ENCODE results near the gene RASAL2.
A peak's percentile ranks its signal among the peaks of the same experiment; 100 is the strongest.
"Not testable (repeated sequence)": the region's sequence is repeated elsewhere in the genome, so short reads cannot be mapped to it uniquely, and the experiment has no call there.

Gene RASAL2

DNA sequence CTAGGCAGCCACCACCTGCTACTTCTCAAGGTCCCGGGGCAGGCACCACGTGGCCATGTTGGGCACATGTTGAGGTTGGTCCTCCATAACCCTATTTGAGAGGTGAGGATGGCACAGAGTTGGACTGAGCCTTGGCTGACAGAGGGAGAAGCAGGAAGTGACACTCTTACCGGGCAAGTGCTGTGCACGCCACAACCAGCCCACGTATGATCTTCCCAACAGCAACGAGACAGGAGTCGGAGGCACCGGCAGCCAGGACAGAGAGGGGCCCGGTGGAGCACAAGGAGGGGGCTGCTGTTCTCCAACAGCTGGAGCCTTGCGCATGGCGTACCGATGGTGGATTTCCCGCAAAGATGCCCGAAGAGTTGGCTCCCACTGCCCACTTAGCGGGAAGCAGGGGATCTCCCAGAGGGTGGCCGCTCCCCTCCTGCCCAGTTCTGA is 399.4 kb downstream of the RASAL2 start:
- DNase-seq (ENCODE audit: low spot score), result no peak

DNA sequence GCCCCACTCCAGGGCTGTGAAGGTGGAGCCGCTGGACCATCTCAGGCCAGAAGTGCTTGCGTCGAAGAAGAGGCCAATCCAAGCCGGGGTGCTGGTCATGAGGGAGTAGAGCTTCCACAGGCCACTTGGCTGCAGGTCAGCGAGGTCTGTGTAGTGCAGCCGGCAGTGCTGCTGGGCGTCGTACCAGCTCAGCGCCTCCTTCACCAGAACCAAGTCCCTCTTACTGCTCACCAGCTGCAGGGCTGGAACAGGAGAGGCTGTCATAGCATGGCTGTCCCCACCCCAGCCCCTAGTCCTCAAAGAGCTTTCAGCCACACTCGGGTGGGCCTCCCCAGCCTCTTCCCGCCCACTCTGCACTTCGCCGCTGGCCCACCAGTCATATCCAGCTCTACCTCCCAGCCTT is 400.7 kb downstream of the RASAL2 start:
- DNase-seq (ENCODE audit: low spot score), result no peak

DNA sequence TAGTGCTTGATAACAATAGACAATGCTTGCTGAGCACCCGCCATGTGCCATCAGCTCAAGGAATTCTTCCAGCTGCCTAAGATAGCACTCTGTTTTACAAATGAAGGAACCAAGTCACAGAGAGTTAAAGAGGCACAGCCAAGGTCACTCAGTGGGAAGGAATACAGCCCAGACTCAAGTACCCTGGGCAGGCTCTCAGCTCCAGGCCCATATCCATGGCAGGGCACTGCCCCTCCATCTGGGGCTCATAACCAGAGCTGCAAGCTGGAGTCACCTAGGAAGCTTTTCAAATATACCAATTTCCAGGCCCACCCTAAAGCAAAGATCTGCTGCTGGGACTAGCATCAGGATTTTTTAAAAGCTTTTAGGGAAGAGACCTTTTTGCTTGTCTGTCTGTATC is 401.3 kb downstream of the RASAL2 start:
- no peak for DNase-seq (ENCODE audit: low spot score)

DNA sequence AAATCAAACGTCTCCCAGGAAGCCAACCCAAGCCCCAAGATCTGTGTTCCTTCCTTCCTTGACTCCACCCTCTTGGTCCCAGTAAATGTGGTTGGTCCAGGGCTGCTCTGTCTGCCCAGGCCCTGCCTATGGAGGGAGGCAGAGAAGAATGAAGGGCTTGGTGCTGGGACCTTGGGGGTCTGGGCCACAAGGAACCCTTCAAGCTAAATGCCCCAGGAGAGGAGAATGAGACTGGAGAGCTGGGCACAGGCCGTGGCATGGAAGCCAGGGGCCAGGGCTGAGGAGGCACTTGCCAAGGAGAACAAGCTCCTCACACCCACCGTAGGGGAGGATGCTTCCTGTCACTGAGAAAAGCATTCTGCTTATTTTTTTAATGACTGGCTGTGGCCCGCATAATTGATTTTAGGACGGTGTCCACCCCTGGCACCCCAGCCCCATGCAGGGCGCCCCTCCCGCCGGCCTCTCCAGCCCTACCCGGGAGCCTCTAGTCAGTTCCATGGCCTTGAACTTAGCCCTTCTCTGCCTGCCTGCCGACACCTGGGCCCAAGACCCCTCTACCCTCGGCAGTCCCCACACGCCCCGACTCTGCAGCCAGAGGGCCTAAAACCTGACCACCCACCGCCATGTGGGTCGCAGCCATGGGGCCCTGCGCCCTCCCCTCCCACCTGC is 402.0 kb downstream of the RASAL2 start:
- no peak for DNase-seq (ENCODE audit: low spot score)

DNA sequence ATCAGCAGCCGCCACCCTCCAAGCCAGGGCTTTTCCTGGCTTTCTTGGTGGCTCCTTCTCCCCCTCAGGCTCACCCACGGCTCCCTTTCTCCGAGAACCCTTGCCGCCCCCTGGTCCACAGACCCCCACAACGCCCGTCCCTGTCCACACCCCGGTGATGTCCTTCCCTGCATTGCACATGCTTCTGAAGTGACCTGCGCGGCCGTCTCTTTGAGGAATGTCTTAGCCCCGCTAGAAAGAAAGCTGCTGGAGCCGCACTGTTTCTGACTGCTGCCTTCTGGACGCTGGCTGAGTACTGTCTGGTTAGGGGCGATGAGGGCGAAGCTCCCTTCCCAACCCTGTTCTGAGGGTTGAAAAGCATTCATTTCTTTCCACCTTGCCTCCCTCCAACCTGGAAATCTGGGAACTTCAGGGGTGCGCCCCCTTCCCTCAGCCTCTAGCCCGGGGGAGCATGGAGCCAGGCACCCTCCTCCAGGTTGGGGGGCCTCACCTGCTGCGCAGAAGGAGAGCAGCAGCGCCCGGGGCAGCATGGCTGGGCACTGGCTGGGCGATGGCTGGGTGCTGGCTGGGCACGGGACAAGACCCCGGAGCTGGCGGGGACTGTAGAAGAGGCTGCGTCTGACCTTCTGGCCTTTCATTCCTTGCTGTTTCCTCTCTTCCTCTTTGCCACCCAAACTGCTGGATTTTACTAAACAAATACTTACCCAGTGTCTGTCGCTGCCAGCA is 402.7 kb downstream of the RASAL2 start, which contains the start of gene CLEC20A:
CLEC20A (minus strand) TSS at position 555 of the 726 bp plus-strand sequence; CDS start at position 530, 25 bp downstream.
- DNase-seq (ENCODE audit: low spot score), result no peak

DNA sequence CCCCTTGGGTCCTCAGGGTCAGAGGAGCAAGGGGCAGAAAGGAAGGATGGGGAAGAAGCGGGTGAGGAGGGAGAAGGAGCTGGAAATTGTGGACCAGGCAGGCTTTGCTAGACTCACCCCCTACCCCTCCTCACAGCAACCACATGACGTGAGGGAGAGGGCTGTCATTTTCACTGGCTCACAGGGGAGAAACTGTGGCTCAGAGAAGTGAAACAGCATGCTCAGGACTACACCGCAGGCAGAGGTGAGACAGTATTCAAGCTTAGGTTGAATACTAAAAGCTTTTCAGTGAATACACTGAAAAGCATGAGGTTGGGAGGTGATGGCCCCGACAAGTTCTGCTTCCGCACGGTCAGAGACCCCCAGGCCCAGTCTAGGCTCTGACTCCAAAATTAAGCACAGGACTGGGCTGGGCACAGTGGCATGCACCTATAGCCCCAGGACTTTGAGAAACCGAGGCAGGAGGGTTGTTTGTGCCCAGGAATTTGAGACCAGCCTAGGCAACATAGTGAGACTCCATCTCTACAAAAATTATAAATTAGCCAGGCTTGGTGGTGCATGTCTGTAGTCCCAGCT is 404.1 kb downstream of the RASAL2 start:
- no peak for DNase-seq (ENCODE audit: low spot score)

DNA sequence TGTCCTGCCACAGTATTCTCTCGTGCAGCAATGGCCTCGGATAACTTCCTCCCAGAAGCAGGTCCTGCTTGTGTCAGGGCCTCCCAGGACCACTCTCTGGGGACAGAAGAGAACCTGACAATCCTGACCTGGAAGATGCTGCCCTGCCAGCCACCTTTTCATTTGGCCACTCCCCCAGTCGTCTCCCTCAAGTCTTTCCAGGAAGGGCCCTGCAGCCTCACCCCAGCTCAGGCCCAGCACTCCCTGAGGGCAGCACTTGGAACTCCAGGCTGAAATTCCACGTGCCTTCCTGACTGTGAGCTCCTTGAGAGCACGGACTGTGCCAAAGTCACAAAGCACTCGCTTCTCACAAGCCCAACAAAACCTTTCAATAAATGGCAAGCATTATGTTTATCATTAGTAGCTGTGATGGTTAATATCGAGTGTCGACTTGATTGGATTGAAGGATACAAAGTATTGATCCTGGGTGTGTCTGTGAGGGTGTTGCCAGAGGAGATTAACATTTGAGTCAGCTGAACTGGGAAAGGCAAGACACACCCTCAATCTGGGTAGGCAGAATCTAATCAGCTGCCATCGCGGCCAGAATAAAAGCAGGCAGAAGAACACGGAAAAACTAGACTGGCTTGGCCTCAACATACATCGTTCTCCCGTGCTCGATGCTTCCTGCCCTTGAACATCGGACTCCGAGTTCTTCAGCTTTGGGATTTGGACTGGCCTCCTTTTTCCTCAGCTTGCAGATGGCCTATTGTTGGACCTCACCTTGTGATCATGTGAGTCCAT is 405.2 kb downstream of the RASAL2 start:
- DNase-seq (ENCODE audit: low spot score), result no peak

DNA sequence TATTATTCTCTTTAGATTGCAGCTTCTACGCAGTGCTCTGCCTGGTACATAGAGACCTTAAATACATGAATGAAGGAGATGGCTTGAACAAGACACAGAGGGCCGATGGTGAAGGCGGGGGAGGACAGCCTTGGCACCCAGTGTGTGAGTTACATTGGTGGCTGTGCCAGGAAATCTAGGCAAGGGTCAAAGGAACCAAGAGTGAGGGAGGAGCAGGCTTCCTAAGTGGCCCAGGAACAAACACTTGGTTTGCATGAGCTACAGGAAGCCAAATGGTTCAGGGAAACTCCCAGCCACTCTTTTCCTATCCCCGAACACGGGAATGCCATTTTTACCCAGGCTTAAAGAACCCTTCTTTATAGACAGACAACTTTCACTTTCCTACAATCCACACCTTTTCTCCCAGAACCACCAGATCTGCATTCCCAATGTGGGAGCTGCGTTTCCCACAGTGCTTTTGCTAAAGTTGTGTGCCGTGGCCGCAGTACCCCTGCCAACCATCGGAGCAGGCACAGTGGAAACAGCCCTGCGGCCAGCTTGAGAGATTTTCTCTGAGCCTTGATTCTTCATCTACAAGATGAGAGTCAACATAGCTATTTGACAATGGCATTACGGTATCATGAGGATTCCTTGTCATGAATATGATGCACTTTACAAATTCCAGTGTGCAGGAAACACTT is 406.3 kb downstream of the RASAL2 start:
- no peak for DNase-seq (ENCODE audit: low spot score)

DNA sequence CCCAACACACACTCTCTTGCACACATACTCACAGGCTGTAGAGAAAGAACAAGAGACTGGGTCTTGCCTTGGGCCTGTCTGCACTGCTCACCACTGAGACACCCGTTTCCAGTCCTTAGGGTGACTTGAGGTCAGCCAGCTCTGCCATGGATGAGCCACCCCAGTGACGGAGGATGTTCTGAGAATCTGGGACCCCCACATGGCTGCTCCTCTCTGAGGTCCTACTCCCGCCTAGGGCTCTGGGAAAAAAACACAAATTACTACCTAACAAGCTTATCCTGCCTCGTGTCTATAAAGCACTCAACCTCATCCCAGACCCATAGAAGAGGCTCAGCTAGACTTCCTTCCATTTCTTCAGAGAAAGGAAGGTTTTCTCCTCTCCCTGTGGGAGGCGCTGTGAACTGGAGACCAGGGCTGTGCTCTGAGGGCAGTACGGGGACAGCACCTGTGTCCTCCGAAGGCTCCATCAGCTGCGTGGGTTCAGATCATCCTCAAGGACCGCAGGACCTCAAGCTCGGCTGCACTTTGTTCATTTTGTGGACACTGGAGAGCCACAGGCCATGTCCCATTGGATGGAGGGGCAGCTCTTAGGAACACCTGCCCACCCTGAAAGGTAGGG is 407.1 kb downstream of the RASAL2 start:
- no peak for DNase-seq (ENCODE audit: low spot score)

DNA sequence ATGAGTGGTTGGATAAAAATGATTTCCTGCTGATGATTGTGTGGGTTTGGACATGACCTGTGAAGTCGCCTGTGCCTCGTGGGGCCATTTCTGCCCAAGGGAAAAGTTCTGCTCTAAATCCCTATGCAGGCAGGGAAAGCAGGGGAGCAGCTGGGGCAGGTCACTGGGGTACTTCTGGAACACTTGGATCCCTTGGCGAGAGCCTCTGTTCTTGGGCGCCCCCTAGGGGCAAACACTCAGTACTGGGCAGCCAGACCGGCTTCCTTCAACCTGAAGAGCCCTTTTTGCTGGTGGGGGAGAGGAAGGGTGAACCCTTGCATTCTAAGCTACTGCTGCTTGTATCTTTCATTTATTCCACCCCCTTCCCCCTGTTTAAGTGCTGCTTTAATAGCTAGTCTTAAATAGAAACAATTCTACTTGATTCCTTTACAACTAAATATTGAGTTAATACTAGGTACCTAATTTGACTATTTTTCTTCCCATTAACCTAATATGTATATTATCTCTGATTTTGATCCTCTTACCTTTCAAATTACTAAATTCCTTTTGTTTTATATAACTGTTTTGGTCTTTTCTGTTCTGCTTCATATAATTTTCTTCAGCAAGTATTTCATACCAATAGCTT is 407.9 kb downstream of the RASAL2 start:
- peak; percentile 85 for DNase-seq (ENCODE audit: low spot score)

DNA sequence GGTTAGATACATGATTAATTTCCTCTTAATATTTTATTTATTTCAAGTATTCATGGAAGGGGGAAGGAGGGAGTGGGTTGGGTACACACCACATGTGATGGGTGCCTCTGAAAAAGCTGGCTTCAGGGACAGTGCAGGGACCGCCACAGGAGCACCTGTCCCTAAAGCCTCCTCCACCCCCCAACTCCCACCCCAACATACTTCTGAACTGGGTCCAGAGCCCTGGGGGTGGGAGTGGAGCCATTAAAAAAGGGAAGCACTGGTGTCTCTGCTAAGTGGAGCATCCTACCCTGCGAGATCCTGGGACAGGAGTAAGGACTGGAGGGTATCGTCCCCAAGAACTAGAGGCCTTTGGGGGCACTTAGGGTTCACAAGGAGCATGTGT is 408.4 kb downstream of the RASAL2 start:
- no peak for DNase-seq (ENCODE audit: low spot score)

DNA sequence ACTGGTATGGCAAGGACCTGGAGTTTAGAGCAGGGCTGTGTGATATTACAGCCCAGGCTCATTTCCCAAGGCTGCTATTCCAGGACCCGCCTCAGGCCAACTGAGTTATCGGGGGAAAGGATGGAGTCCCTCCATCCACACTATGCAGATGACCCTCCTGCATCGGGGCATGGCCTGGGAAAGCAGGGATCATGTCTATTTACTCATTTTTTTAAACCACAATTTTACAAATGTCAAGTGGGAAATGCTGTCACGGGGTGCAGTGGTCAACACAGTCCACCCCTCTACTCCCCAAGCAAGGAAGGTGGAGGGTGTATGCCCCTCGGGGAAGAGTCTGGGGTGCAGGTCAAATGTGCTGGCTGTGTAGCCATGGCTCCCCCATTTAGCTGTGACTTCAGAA is 409.0 kb downstream of the RASAL2 start:
- DNase-seq (ENCODE audit: low spot score), result no peak

DNA sequence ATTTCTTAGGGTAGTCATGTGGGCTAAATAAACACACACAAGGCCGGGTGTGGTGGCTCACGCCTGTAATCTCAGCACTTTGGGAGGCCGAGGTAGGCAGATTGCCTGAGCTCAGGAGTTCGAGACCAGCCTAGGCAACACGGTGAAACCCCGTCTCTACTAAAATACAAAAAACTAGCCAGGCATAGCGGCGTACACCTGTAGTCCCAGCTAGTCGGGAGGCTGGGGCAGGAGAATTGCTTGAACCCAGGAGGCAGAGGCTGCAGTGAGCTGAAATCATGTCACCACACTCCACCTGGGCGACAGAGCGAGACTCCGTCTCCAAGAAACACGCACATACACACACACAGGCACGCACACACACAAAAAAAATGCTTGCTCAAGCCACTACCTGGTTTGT is 409.4 kb downstream of the RASAL2 start:
- not testable (repeated sequence) for DNase-seq (ENCODE audit: low spot score)

DNA sequence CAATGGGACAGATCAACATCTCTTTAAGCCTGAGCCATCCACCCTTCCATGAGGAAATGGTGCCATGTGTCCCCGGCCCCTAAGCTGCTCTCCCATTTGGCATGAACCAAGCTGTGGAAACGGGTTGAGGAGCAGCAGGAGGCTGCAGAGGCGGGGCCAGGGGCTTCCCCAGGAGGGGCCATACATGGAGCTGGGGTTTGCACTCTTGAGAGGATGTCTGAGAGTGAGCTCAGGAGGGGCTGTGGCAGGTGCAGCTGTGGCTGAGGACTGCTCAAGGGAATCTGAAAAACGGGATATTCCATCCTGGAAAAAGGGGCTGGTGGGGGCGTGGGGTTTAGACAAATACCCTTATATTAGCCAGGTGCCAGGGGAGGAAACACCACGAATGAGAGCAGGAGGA is 409.9 kb downstream of the RASAL2 start:
- DNase-seq (ENCODE audit: low spot score), result no peak

DNA sequence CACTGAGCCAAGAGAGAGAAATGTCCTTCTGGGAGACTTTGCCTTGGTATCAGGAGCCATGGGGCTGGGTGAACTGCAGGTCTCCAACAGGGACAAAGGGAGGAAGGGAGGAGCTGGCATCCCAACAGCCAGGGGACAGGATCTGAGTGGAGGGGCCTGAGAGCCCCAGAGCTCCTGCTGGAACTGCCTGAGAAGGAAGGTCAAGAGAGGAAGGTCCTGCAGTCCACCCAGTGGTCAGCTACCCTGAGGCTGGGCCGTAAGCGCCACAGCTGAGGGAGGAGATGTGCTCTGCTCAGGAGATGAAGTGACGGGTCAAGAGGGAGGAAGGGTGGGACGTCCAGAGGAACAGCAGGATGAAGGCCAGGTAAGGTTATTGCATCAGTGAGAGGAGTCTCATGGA is 410.4 kb downstream of the RASAL2 start:
- DNase-seq (ENCODE audit: low spot score), result no peak

DNA sequence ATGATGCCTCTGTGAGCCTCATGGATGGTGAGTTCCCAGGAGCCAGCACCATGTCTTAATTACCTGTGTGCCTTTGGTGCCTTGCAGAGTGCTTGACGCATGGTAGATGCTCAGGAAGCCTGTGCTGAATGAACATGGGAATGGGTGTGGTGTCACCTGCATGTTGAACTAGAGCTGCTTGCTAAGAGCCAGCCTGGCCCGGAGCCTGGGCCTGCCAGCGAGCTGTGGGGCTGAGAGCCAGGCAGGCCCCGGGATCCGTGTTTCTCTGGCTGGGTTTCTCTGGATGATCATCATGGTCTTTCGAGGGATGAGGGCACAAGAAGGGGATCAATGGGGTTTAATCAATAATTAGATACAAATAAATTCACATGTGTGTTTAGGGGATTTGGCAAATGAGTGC is 412.3 kb downstream of the RASAL2 start:
- DNase-seq (ENCODE audit: low spot score), result no peak

DNA sequence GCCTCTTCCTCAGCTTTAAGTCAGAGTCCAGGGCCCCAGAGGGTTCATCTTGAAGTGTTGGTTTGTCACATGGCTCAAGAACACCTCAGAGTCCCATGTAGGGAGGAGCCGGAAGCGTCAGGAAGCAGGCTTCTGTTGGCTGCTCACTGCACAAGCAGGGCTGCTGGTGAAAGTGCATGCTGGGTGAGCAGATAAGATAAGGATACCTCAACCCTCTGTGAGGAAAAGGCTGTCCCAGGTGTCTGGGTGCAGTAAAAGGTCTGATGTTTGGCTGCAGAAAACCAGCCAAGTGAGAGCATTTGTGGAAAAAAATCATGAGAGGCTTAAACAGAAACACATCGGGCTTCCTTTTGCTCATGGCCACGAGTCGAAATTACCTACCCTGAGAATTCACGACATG is 412.8 kb downstream of the RASAL2 start:
- no peak for DNase-seq (ENCODE audit: low spot score)

DNA sequence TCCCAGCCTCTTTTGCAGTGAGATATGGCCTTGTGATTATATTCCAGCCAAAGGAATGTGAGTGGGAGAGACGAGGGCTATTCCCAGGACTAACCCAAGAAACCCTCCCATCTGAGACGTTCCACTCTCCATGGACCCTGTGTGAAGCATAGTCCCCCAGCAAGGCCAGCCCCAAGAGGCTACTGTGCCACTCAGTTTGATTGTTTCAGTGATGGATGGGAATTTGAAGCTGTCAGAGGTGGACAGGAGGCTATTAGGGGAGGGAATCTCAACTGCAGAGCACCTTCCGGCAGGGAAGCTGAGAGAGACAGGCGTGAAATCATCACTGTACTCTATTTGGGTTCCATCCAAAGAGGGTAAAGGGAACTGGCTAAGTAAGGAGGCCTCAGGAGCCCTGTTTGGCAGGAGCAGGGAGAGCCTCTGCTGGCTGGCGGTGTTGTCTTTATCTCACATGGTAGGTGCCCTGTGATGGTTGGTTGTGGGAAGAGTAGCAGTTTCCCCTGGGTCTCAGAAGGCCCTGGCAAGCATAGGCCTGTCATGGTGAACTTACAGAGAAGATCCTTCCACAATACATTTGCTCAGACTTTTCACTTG is 415.6 kb downstream of the RASAL2 start:
- no peak for DNase-seq (ENCODE audit: low spot score)

DNA sequence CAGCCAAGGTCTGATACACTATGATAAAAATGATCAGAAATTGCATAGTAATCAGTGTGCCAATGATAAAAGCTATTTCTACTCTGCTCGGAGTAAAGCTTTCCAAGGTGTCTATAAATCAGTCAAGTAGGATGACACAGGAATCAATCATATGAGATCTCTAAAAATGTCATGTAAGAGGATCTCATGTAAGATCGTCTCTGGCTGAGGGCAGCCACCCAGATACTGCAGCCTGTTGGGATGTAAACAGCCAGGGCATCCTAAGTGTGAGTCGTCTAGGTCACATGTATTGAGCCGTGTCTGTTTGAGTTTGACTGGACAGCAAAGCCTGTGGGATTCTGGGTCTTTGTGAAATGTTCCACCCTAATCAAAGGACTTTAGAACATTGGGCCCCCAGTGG is 416.3 kb downstream of the RASAL2 start:
- DNase-seq (ENCODE audit: low spot score), result no peak

DNA sequence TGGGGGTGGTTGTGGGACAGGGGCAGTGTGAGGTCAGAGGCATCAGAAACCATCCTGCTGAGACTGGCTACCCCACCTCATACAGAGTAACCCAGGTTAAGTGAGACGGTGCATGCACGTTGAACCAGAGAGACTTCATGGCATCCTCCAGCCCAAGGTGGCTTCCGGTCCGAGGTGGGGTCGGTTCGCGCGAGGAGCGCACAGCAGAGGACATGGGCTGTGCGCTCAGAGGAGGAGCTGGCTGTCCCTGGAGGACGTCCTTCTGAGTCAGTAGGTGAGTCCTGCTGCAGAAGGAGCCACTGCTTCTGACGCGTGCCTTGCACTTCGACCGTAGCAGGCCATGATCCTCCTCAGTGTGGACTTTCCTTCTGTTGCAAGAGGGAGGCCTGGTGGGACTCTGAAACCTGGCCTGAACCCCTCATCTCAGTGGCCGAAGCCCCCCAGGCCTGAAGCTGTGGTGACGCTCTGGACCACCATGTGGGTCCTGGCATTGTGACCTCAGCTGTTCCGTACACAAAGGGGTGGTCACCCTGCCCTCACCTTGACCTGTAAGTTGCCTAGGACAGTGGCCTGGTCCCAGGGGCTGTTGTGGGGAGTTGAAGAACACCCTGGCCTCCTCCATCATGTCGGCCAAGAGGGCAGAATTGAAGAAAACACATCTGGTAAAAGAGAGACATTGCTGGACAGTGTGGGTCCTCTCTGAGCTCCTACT is 418.8 kb downstream of the RASAL2 start, which contains the start of gene TEX35:
TEX35 (plus strand) TSS at position 544 of the 712 bp plus-strand sequence; CDS start at position 624, 80 bp downstream.
- no peak for DNase-seq (ENCODE audit: low spot score)

Measured in hepatic stellate cell (primary cell).